Heart right ventricle (tissue), 16 donors: ENCODE data around the gene PIP5K1C. TPM values are rescaled to one million over a fixed set of nuclear protein-coding genes. Genes with fewer than 3 reads are reported as not detected.

Experiments used
- ATAC-seq, 8 donors: fragments of 200-7000 bp; cut with Tn5 transposase; one replicate each; pipeline ENCODE4 v1.9.1; 2020; ENCODE audit warnings: mild to moderate bottlenecking in 8 of 8, moderate library complexity in 8 of 8, moderate number of reproducible peaks in 1 of 8
- DNase-seq, 2 donors: peaks; one replicate each; pipeline ENCODE4 v3.0.0-alpha.2; 2020
- H3K27ac ChIP-seq, 10 donors: fragments of 200-600 bp; sonication (generic) in 2 of 10; one replicate each; pipeline versions ENCODE4 v1.5.0 to v1.8.0; 2020 to 2022; ENCODE audit warnings: mild to moderate bottlenecking in 3 of 10
- H3K27me3 ChIP-seq, 7 donors: fragments of 200-600 bp; one replicate each; pipeline ENCODE4 v1.8.0; 2021 to 2022; ENCODE audit warnings: mild to moderate bottlenecking in 2 of 7
- H3K36me3 ChIP-seq, 9 donors: fragments of 200-600 bp; sonication (generic) in 1 of 9; one replicate each; pipeline versions ENCODE4 v1.5.0 to v1.8.0; 2020 to 2022; ENCODE audit warnings: mild to moderate bottlenecking in 2 of 9
- H3K4me1 ChIP-seq, 9 donors: fragments of 200-600 bp; sonication (generic) in 1 of 9; one replicate each; pipeline versions ENCODE4 v1.5.0 to v1.8.0; 2020 to 2022; ENCODE audit warnings: mild to moderate bottlenecking in 4 of 9
- H3K4me3 ChIP-seq, 10 donors: fragments of 200-600 bp; sonication (generic) in 2 of 10; one replicate each; pipeline versions ENCODE4 v1.5.0 to v1.8.0; 2020 to 2022; ENCODE audit warnings: mild to moderate bottlenecking in 7 of 10, moderate library complexity in 2 of 10
- H3K9me3 ChIP-seq, 11 donors: fragments of 200-600 bp in 10 of 11; sonication (generic) in 2 of 11; one replicate each; pipeline versions ENCODE4 v1.5.0 to v1.8.0; 2013 to 2022; ENCODE audit warnings: mild to moderate bottlenecking in 2 of 11, control low read depth in 1 of 11, moderate library complexity in 1 of 11
- CTCF ChIP-seq, 9 donors: fragments of 200-600 bp; sonication (generic) in 2 of 9; IDR thresholded peaks; one replicate each; pipeline versions ENCODE4 v1.5.0 to v1.8.0; 2021 to 2022; ENCODE audit warnings: antibody characterized with exemption in 9 of 9, mild to moderate bottlenecking in 5 of 9, moderate library complexity in 1 of 9
- WGBS, 2 donors: extraction: QIAGEN DNeasy Blood & Tissue Kit; methylation state at CpG; one replicate each; pipeline ENCODE4 v1.1.7; 2013; ENCODE audit warnings: inconsistent platforms in 1 of 2; 5-methylcytosine and 5-hydroxymethylcytosine counted together
- intact Hi-C, 10 donors: fragments of 100-400 bp; cut with DNase I; formaldehyde crosslinking; loops; one replicate each; pipeline versions ENCODE4 v1.11.1 to v1.14.2; 2022
- polyA plus RNA-seq, 2 donors: library from polyadenylated mRNA; stranded (reverse); fragments of 200-250 nt; gene quantifications; one replicate each; pipeline ENCODE4 v1.2.3, GENCODE V29; 2013
- total RNA-seq, 10 donors: library from RNA; stranded (reverse); fragmentation: NEBNext Ultra II Directional in 3 of 10; extraction: Animal tissue kit (Norgen Biotek cat#: 25700) in 3 of 10; gene quantifications; one replicate each; pipeline versions ENCODE4 v1.2.1 to v1.2.4, GENCODE V29; 2021 to 2023
- donor health status: Arrhythmogenic right ventricular cardiomyopathy.
- donor health status: ischemic (EF 13 %, LVEDD 7.1; RV severe dilation, severe dysfunction).
- donor health status: healthy with polysubstance abuse.
- donor health status: DM: no; HTN: yes; CAD: no.
- donor health status: DM: no; HTN: no; CAD: no.
- donor health status: ischemic (EF 25% LVEDD 6.9; RV normal size, moderate dysfunction).
- donor health status: ischemic (EF 25% LVEDD 5.7; RV mildly dilated, moderate dysfunction).
- donor health status: healthy.
- donor health status: DM: yes; HTN: yes; CAD: no.
- donor health status: Ischemic cardiomyopathy.
- donor health status: ischemic (EF 35%, LVEDD 5.7; RV mildly dilated, moderate dysfunction).
- donor health status: nonischemic (EF 11% LVEDD 7.7; RV severe dilation, severe dysfunction).
- donor health status: DM: yes; HTN: yes; CAD: no.
- donor health status: PGD.
- donor health status: ischemic (EF 29% LVEDD 5.4; RV normal size, mild dysfunction).
- donor health status: nonischemic (EF 23%, LVEDD 6.1; RV moderate dilation, normal function).

Gene PIP5K1C
- total and polyA plus RNA-seq, 12 donors = 18.3 to 46.6 (median 34.9) TPM

DNA sequence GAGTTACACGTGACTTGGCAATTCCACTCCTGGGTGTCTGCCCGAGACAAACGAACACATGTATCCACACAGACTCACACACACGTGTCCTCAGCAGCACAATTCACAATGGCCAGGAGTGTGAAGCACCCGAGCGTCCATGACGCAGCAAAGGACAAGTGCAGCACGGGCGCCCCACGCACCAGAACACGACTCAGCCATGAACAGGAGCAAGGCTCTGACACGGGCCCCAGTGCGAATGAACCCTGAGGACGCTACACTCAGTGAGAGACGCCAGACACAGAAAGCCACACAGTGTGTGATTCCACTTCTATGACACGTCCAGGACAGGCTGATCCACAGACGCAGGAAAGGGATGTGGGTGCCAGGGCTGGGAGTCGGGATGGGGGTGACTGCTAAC, 36.4 kb downstream of the PIP5K1C start:
- TF ChIP-seq CTCF (IDR thresholded peaks at IDR 0.05) = no peak
- Histone ChIP-seq H3K36me3 (peaks cover 0 to 81% (median 35%) of the 10 kb centered on the region in 9 donors), H3K9me3 (no peaks in the 10 kb centered on the region), H3K27me3 (no peaks in the 10 kb centered on the region), H3K4me1 (peaks cover under 1 to 41% (median 21%) of the 10 kb centered on the region in 9 donors), H3K27ac (no peak overlapping the region), H3K4me3 (no peak overlapping the region)
- ATAC-seq = no peak
- 94% methylated on average over 18 of the region's 18 CpGs for WGBS, 2 donors
- no peak for DNase-seq
- intact Hi-C loops = loop anchor here in 4 of 10 donors (10.0 kb wide), 2 partner anchors 161 to 541 kb away; no protein-coding TSS in a partner anchor

- H3K9me3 ChIP-seq = peaks cover 0 to 4% (median 0%) of the 10 kb centered on the region in 11 donors
- 95% methylated on average over 34 of the region's 34 CpGs for WGBS, 2 donors
- no peak overlapping the region for H3K4me3 ChIP-seq
- intact Hi-C loops = loop anchor here in 4 of 10 donors (10.0 kb wide), 2 partner anchors 163 to 543 kb away; no protein-coding TSS in a partner anchor
- TF ChIP-seq CTCF (IDR thresholded peaks at IDR 0.05) = no peak
- no peak overlapping the region for H3K27ac ChIP-seq
- H3K4me1 ChIP-seq = peaks cover 0 to 21% (median 8%) of the 10 kb centered on the region in 9 donors
- no peak for ATAC-seq
- DNase-seq = no peak
- H3K27me3 ChIP-seq = no peaks in the 10 kb centered on the region
- H3K36me3 ChIP-seq = peaks cover 0 to 96% (median 48%) of the 10 kb centered on the region in 9 donors
These were observed 38.7 kb downstream of the PIP5K1C start for GRCh38 chr19:3661284-3662238.

DNA sequence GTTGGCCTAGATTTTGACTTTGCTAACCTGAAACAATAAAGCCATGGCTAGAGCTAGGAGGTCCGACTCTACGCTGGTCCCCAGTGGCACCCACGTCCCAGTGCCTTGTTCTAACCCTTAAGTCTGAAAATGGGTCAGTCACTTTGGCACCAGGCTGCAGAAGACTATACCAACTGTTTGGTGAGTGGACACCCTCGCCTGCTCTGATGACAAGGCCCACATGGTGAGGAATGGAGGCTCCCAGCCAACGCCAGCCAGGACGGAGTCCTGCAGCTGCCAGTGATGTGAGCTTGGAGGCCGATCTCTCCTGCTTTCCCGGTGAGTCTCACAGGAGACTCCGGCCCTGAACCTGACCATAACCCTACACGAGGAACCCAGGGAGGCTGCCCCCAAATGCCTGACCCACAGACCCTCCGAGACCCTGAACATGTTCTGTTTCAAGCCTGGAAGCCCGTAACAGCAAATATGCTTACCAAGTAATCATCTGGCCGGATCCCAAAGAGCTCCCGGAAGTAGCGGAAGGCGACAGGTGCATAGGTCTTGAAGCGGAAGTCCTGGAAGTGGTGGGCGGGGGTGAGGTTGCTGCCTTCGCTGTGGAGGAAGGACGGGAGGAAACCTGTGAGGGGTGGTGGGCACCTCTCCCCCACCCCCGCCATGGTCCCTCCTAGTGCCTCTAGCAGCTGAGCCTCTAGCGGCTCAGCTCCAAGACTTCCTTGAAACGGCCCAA, 39.6 kb downstream of the PIP5K1C start:
- no peak for DNase-seq
- intact Hi-C loops = loop anchor here in 4 of 10 donors (10.0 kb wide), 2 partner anchors 164 to 544 kb away; no protein-coding TSS in a partner anchor
- Histone ChIP-seq H3K27ac (no peak overlapping the region), H3K4me3 (no peak overlapping the region), H3K36me3 (peaks cover 0 to 99% (median 56%) of the 10 kb centered on the region in 9 donors), H3K27me3 (no peaks in the 10 kb centered on the region), H3K9me3 (peaks cover 0 to 4% (median 0%) of the 10 kb centered on the region in 11 donors), H3K4me1 (peaks cover 0 to 12% (median 2%) of the 10 kb centered on the region in 9 donors)
- 74 to 77% methylated on average over 23 of the region's 23 CpGs for WGBS, 2 donors
- ATAC-seq = no peak
- no peak for TF ChIP-seq CTCF (IDR thresholded peaks at IDR 0.05)

DNA sequence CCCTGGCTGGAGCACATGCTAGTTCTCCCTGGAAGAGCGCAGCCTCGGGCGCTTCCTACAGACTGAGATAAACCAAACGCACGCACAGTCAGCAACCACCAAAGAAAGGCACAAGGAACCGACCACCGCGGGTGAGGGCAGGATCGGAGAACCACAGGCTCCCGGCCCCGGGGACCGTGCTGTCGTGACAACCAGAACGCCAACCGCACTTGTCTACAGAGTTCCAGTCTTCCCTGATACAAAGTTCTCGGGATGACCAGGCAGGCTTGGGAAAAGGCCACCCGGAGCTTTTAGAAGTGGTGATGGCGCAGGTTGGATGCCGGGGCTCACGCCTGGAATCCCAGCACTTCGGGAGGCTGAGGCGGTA, 40.5 kb downstream of the PIP5K1C start:
- WGBS, 2 donors = 90 to 94% methylated on average over 22 of the region's 22 CpGs
- no peak for TF ChIP-seq CTCF (IDR thresholded peaks at IDR 0.05)
- Histone ChIP-seq H3K36me3 (peaks cover 0 to 97% (median 56%) of the 10 kb centered on the region in 9 donors), H3K4me1 (peaks cover 0 to 9% (median 0%) of the 10 kb centered on the region in 9 donors), H3K27me3 (no peaks in the 10 kb centered on the region), H3K4me3 (no peak overlapping the region), H3K9me3 (peaks cover 0 to 4% (median 0%) of the 10 kb centered on the region in 11 donors), H3K27ac (no peak overlapping the region)
- ATAC-seq = no peak
- intact Hi-C loops = loop anchor here in 4 of 10 donors (10.0 kb wide), 2 partner anchors 165 to 545 kb away; no protein-coding TSS in a partner anchor
- DNase-seq = no peak
